ENCODE measurements around the gene LRRC3. TPM values are rescaled to one million over a fixed set of nuclear protein-coding genes. Genes with fewer than 3 reads are reported as not detected.

LRRC3 gene
- total and polyA plus RNA-seq, 2 donors from 2014 or later, result 0.60 to 1.4 TPM

DNA sequence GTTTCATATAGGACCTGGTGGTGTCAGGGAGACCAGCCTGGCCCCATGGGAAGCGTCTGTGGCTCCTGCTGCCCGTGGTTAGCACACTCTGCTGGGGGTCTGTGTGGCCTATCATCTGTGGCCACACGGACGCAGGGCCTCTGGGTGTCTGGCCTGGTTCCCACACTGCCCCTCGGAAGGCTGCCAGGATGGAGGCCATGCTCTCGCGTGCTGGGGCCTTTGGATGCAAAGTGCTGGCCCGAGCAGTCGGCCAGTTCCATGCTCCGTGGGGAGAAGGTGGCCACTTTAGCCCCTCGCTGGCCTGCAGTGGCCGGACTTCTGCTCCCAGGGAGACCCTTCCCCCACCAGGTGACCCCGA, 20.8 kb upstream of the LRRC3 start:
- TF ChIP-seq, protein P1, sequence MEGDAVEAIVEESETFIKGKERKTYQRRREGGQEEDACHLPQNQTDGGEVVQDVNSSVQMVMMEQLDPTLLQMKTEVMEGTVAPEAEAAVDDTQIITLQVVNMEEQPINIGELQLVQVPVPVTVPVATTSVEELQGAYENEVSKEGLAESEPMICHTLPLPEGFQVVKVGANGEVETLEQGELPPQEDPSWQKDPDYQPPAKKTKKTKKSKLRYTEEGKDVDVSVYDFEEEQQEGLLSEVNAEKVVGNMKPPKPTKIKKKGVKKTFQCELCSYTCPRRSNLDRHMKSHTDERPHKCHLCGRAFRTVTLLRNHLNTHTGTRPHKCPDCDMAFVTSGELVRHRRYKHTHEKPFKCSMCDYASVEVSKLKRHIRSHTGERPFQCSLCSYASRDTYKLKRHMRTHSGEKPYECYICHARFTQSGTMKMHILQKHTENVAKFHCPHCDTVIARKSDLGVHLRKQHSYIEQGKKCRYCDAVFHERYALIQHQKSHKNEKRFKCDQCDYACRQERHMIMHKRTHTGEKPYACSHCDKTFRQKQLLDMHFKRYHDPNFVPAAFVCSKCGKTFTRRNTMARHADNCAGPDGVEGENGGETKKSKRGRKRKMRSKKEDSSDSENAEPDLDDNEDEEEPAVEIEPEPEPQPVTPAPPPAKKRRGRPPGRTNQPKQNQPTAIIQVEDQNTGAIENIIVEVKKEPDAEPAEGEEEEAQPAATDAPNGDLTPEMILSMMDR (IDR thresholded peaks at IDR 0.05; ENCODE audit: borderline replicate concordance, extremely low read depth, insufficient read depth), result no peak
- no peak overlapping the region for H3K27ac ChIP-seq (ENCODE audit: low read depth in 2 of 2, low read length in 2 of 2)

DNA sequence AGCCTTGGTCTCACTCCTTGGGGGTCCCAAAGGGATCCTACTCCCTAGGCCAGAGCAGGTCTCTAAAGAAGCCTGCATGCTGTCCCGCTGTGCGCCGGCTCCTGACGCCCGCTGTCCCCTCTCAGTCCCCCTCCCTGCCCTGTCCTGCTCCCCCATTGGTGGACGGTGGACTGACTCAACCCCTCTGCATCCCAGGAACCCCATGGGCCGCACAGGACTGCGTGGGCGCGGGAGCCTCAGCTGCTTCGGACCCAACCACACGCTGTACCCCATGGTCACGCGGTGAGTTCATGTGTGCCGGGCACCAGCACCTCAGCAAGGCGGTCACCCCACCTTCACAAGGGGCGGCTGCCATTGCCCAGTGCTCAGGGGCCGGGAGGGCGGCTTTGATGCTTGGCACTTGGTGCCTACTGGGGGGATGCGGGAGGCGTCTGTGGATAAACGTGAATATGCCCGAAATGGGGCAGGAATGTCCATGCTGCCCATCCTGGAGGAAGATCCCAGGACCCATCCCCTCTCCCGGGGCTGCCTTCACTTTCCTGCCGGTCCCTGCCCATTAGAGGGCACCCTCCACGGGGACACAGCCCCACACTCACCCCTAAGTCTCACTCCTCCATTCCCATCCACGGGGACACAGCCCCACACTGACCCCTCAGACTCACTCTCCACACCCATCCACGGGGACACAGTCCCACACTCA, 20.2 kb upstream of the LRRC3 start:
- intact Hi-C loops (cut with DNase I), result no loop called here
- H3K27ac ChIP-seq (ENCODE audit: low read depth in 2 of 2, low read length in 2 of 2), result no peak overlapping the region
- peak in 2 of 5 donors; percentile 26 to 54 for DNase-seq
- no peak overlapping the region for H3K4me3 ChIP-seq (ENCODE audit: low read length in 3 of 3)
- TF ChIP-seq, protein P1 (IDR thresholded peaks at IDR 0.05; ENCODE audit: borderline replicate concordance, extremely low read depth, insufficient read depth), result no peak
- no peaks in the 10 kb centered on the region for H3K36me3 ChIP-seq (ENCODE audit: control insufficient read depth in 2 of 3, insufficient read depth in 3 of 3, low read length in 3 of 3)
- H3K9me3 ChIP-seq (ENCODE audit: control insufficient read depth in 2 of 3, insufficient read depth in 1 of 3, low read length in 3 of 3), result peaks cover 0 to under 1% (median 0%) of the 10 kb centered on the region in 3 donors
- no peak for FAIRE-seq
- H3K9ac ChIP-seq (ENCODE audit: low read length in 3 of 3), result no peak overlapping the region
- no peaks in the 10 kb centered on the region for H3K4me1 ChIP-seq (ENCODE audit: control insufficient read depth in 2 of 3, insufficient read depth in 2 of 3, low read depth in 1 of 3, low read length in 3 of 3)
- H3K27me3 ChIP-seq (ENCODE audit: control insufficient read depth, insufficient read depth, low read length), result no peaks in the 10 kb centered on the region

More for the DNA sequence above, 20.8 kb upstream of the LRRC3 start:
- no peak overlapping the region for H3K4me3 ChIP-seq (ENCODE audit: low read length in 3 of 3)
- H3K27me3 ChIP-seq (ENCODE audit: control insufficient read depth, insufficient read depth, low read length), result no peaks in the 10 kb centered on the region
- H3K9me3 ChIP-seq (ENCODE audit: control insufficient read depth in 2 of 3, insufficient read depth in 1 of 3, low read length in 3 of 3), result peaks cover 0 to 4% (median 0%) of the 10 kb centered on the region in 3 donors
- H3K36me3 ChIP-seq (ENCODE audit: control insufficient read depth in 2 of 3, insufficient read depth in 3 of 3, low read length in 3 of 3), result no peaks in the 10 kb centered on the region
- H3K4me1 ChIP-seq (ENCODE audit: control insufficient read depth in 2 of 3, insufficient read depth in 2 of 3, low read depth in 1 of 3, low read length in 3 of 3), result no peaks in the 10 kb centered on the region
- FAIRE-seq (no peak), DNase-seq (peak in 2 of 5 donors; percentile 14 to 70)
- intact Hi-C loops (cut with DNase I), result no loop called here
- no peak overlapping the region for H3K9ac ChIP-seq (ENCODE audit: low read length in 3 of 3)

DNA sequence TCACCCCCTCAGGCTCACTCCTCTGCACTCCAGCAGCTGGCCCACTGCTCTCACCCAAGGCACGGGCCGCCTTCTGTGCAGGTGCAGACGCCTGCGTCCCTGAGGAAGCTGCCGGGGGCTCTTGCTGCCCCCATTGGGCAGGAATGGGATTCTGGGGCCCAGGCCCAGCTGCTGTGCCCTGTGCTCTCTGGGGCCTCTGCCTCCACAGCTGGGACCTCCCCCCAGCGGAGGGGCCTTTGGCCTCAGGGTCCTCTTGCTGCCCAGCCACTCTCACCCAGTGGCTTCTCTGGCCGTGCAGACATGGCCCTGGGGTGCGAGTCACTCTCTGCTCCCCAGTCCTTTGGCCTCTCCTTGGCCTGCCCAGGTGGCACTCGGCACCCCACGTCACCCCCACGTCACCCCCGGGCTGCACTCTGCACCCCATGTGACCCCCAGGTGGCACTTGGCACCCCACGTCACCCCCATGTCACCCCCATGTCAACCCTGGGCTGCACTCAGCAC, 19.1 kb upstream of the LRRC3 start:
- TF ChIP-seq, protein P1 (IDR thresholded peaks at IDR 0.05; ENCODE audit: borderline replicate concordance, extremely low read depth, insufficient read depth), result no peak
- Histone ChIP-seq H3K9ac (ENCODE audit: low read length in 3 of 3) (no peak overlapping the region), H3K36me3 (ENCODE audit: control insufficient read depth in 2 of 3, insufficient read depth in 3 of 3, low read length in 3 of 3) (no peaks in the 10 kb centered on the region), H3K4me3 (ENCODE audit: low read length in 3 of 3) (no peak overlapping the region), H3K9me3 (ENCODE audit: control insufficient read depth in 2 of 3, insufficient read depth in 1 of 3, low read length in 3 of 3) (no peaks in the 10 kb centered on the region), H3K27me3 (ENCODE audit: control insufficient read depth, insufficient read depth, low read length) (no peaks in the 10 kb centered on the region), H3K4me1 (ENCODE audit: control insufficient read depth in 2 of 3, insufficient read depth in 2 of 3, low read depth in 1 of 3, low read length in 3 of 3) (no peaks in the 10 kb centered on the region), H3K27ac (ENCODE audit: low read depth in 2 of 2, low read length in 2 of 2) (no peak overlapping the region)
- FAIRE-seq (no peak), DNase-seq (peak in 2 of 5 donors; percentile 31 to 55)
- intact Hi-C loops (cut with DNase I), result no loop called here
